Measurements from ENCODE around the gene TENT5C.

DNA sequence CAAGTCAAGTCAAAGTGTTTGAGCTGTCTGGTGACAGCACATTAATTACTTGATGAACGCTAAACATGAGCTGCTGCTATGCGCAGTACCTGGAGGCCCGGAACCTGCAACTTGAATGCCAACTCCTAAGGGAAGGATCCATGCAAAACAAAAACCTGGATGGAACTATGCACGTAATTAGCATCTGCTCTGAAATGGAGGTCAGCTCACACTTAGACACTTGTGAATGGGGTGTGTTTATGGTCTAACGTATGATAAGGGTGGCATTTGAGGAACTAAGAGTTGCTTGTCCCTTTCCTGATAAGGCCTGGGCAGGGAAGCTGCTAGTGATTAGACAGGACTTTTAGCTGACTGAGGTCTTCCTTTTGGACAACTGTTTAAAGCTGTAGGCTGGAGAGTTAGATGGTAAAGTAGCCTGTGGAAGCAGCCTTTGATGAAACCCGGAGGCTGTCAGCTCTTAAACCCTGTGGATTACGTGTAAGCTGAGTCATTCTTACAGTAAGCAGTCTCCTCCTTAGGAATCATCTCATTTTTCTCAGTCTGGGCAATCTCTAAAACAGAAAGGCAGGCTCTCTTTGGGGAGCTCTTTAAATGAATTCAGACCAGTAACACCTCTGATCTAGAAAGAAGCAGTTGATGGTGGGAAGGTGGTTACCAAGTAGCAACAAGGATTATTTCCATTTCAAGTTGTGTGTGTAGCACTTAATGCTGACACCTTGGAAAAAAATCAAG is 6.8 kb downstream of the TENT5C start:
- no peak for TF ChIP-seq JUND (IDR thresholded peaks at IDR 0.05; ENCODE audit: low read depth, low read length)
- no peak for TF ChIP-seq ZNF274 (IDR thresholded peaks at IDR 0.05; ENCODE audit: insufficient read depth, insufficient read length)
- TF ChIP-seq, protein P1, sequence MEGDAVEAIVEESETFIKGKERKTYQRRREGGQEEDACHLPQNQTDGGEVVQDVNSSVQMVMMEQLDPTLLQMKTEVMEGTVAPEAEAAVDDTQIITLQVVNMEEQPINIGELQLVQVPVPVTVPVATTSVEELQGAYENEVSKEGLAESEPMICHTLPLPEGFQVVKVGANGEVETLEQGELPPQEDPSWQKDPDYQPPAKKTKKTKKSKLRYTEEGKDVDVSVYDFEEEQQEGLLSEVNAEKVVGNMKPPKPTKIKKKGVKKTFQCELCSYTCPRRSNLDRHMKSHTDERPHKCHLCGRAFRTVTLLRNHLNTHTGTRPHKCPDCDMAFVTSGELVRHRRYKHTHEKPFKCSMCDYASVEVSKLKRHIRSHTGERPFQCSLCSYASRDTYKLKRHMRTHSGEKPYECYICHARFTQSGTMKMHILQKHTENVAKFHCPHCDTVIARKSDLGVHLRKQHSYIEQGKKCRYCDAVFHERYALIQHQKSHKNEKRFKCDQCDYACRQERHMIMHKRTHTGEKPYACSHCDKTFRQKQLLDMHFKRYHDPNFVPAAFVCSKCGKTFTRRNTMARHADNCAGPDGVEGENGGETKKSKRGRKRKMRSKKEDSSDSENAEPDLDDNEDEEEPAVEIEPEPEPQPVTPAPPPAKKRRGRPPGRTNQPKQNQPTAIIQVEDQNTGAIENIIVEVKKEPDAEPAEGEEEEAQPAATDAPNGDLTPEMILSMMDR (IDR thresholded peaks at IDR 0.05 in 2 of 3, conservative IDR thresholded peaks at IDR 0.05 in 1 of 3; ENCODE audit: control insufficient read depth in 2 of 3, extremely low read depth in 1 of 3, insufficient read depth in 1 of 3, low read depth in 3 of 3, low read length in 3 of 3): no peak
- no peak for TF ChIP-seq RBBP5 (conservative IDR thresholded peaks at IDR 0.05)
- TF ChIP-seq, protein P2, sequence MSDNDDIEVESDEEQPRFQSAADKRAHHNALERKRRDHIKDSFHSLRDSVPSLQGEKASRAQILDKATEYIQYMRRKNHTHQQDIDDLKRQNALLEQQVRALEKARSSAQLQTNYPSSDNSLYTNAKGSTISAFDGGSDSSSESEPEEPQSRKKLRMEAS (IDR thresholded peaks at IDR 0.05; ENCODE audit: low read depth, low read length): no peak
- TF ChIP-seq PAX8 (IDR thresholded peaks at IDR 0.05): no peak
- TF ChIP-seq POLR2AphosphoS2 (IDR thresholded peaks at IDR 0.05; ENCODE audit: low read depth, low read length): no peak
- no peak for TF ChIP-seq HDAC2 (IDR thresholded peaks at IDR 0.05)
- TF ChIP-seq EZH2 (IDR thresholded peaks at IDR 0.05; ENCODE audit: borderline replicate concordance, control insufficient read depth, low read depth, low read length): no peak

All from GM12878 (cell line).